ENCODE results near the gene MMRN2. TPM values are rescaled to one million over a fixed set of nuclear protein-coding genes. Genes with fewer than 3 reads are reported as not detected.

The MMRN2 gene
- total and polyA plus RNA-seq, 2 of the 8 experiments (the other 6 are each of a cell fraction or from before 2014, with no cell fraction given), result 1.2 TPM

DNA sequence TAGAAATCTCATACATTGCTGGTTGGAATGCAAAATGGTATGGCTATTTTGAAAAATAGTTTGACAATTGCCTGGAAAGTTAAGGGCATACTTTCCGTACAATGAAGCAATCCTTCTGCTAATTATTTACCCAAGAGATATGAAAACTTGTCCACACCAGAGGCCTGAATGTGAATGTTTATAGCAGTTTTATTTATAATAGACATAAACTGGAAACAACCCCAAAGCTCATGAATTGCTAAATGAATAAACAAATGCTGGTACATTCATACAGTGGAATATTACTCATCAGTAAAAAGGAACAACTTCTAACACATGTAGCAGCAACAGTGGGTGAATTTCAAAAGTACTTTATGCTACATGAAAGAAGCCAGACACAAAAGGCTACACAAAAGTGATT is 42.7 kb downstream of the MMRN2 start:
- Histone ChIP-seq H3K56ac (replicated peaks; ENCODE audit: insufficient read length, low read depth, low read length) (no peak overlapping the region), H2BK120ac (replicated peaks; ENCODE audit: low read depth, low read length) (no peak overlapping the region), H3K14ac (ENCODE audit: insufficient read length) (no peak overlapping the region), H3K18ac (ENCODE audit: extremely low read depth, low read length) (no peak overlapping the region), H3K4ac (replicated peaks; ENCODE audit: insufficient read length, low read depth, low read length) (no peak overlapping the region), H2BK15ac (ENCODE audit: low read length) (no peak overlapping the region), H3K9ac (replicated peaks in 1 of 4; ENCODE audit: extremely low read depth in 1 of 4, low read depth in 3 of 4, low read length in 3 of 4) (no peak overlapping the region), H3K27ac (ENCODE audit: low read depth, low read length) (no peak overlapping the region), H3K4me1 (replicated peaks in 1 of 4; ENCODE audit: control insufficient read depth in 3 of 4, insufficient read depth in 4 of 4, low read length in 3 of 4) (no peaks in the 10 kb centered on the region), H3K36me3 (ENCODE audit: control insufficient read depth in 2 of 4, insufficient read depth in 4 of 4, low read length in 3 of 4) (peaks cover 18 to 67% (median 39%) of the 10 kb centered on the region in 4 experiments), H4K8ac (ENCODE audit: extremely low read depth, insufficient read depth, low read length) (no peak overlapping the region), H3K23me2 (ENCODE audit: low read depth, low read length) (no peaks in the 10 kb centered on the region), H2BK12ac (ENCODE audit: low read depth, low read length) (no peak overlapping the region), H3K27me3 (replicated peaks in 1 of 4; ENCODE audit: control insufficient read depth in 3 of 4, extremely low read depth in 1 of 4, insufficient read depth in 3 of 4, low read length in 3 of 4) (no peaks in the 10 kb centered on the region), H3K9me3 (ENCODE audit: insufficient read depth in 2 of 2, low read depth in 1 of 2, low read length in 1 of 2) (no peaks in the 10 kb centered on the region), H2AK5ac (ENCODE audit: low read depth, low read length) (no peak overlapping the region), H4K20me1 (replicated peaks in 1 of 2; ENCODE audit: control insufficient read depth in 1 of 2, insufficient read depth in 2 of 2, low read length in 2 of 2) (peaks cover 0 to under 1% of the 10 kb centered on the region in 2 experiments), H4K5ac (ENCODE audit: insufficient read length, low read depth, low read length) (no peak overlapping the region), H3K79me2 (ENCODE audit: control insufficient read depth in 1 of 2, insufficient read depth in 2 of 2, low read length in 2 of 2) (no peaks in the 10 kb centered on the region), H3K4me3 (ENCODE audit: extremely low read depth in 1 of 4, insufficient read depth in 2 of 4, low read depth in 3 of 4, low read length in 4 of 4) (no peak overlapping the region), H3K4me2 (ENCODE audit: insufficient read depth in 1 of 2, low read depth in 2 of 2, low read length in 2 of 2) (no peak overlapping the region), H3K79me1 (ENCODE audit: low read depth, low read length) (no peaks in the 10 kb centered on the region), H4K91ac (replicated peaks; ENCODE audit: insufficient read length, low read length) (no peak overlapping the region), H2BK5ac (ENCODE audit: low read depth, low read length) (no peak overlapping the region), H3K23ac (ENCODE audit: insufficient read length) (no peak overlapping the region), H2BK20ac (ENCODE audit: low read length) (no peak overlapping the region), H2AFZ (ENCODE audit: low read length) (no peak overlapping the region)
- TF ChIP-seq YY1 (IDR thresholded peaks at IDR 0.05; ENCODE audit: low read depth, low read length) (no peak), KDM1A (IDR thresholded peaks at IDR 0.05; ENCODE audit: borderline replicate concordance, low read length) (no peak), RNF2 (IDR thresholded peaks at IDR 0.05; ENCODE audit: borderline replicate concordance, low read depth, low read length, missing control alignments, poor library complexity, severe bottlenecking) (no peak), TCF12 (IDR thresholded peaks at IDR 0.05; ENCODE audit: low read depth, low read length) (no peak), CBX5 (IDR thresholded peaks at IDR 0.05; ENCODE audit: low read depth, low read length) (no peak), RBBP5 (IDR thresholded peaks at IDR 0.05; ENCODE audit: borderline replicate concordance, low read depth, low read length) (no peak), EP300 (IDR thresholded peaks at IDR 0.05; ENCODE audit: borderline replicate concordance in 1 of 2, low read depth in 2 of 2, low read length in 2 of 2) (no peak), RXRA (IDR thresholded peaks at IDR 0.05; ENCODE audit: insufficient read depth, low read depth, low read length) (no peak)
- TF ChIP-seq, protein P1, sequence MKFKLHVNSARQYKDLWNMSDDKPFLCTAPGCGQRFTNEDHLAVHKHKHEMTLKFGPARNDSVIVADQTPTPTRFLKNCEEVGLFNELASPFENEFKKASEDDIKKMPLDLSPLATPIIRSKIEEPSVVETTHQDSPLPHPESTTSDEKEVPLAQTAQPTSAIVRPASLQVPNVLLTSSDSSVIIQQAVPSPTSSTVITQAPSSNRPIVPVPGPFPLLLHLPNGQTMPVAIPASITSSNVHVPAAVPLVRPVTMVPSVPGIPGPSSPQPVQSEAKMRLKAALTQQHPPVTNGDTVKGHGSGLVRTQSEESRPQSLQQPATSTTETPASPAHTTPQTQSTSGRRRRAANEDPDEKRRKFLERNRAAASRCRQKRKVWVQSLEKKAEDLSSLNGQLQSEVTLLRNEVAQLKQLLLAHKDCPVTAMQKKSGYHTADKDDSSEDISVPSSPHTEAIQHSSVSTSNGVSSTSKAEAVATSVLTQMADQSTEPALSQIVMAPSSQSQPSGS (IDR thresholded peaks at IDR 0.05; ENCODE audit: low read length), result no peak
- FAIRE-seq, result no peak
- ChIA-PET POLR2A (ENCODE audit: partially characterized antibody) (no interaction called here), CTCF (ENCODE audit: partially characterized antibody) (interaction anchor here (1.5 kb wide), 1 partner anchor 12 kb away, joined by 3 read pairs; no protein-coding TSS in a partner anchor)
- 93% methylated on average over 1 of the region's 1 CpG; no CpG with 5 or more reads in 1 of the 2 experiments for WGBS, 2 experiments (ENCODE audit: extremely low coverage in 1 of 2, insufficient coverage in 1 of 2, insufficient read length in 1 of 2, insufficient replicate concordance in 2 of 2, low coverage in 1 of 2, low lambda C conversion rate in 2 of 2, missing lambda C conversion rate in 1 of 2)
- no peak for DNase-seq (ENCODE audit: low read depth in 1 of 2, low spot score in 2 of 2)
